Panc1 (cell line): ENCODE measurements around the gene DMBX1. TPM values are rescaled to one million over a fixed set of nuclear protein-coding genes. Genes with fewer than 3 reads are reported as not detected.

ENCODE experiments used
- ATAC-seq: fragments of 200-7000 bp; cut with Tn5 transposase; 2 replicates; pipeline ENCODE4 v1.9.1; 2020; ENCODE audit warnings: mild to moderate bottlenecking, moderate library complexity
- BruUV-seq: library from RNA; stranded (reverse); fragments of 400-500 nt; replicated peaks from 2 replicates; lab custom pipeline; 2021; lab: Mats Ljungman, UMichigan
- CTCF ChIA-PET: fragments of 300-600 bp; sonication (Branson Sonifier 250); formaldehyde crosslinking; loops from one replicate; lab custom pipeline; 2022; ENCODE audit warnings: antibody characterized with exemption; lab: Charles Lee
- POLR2A ChIA-PET: fragments of 300-600 bp; sonication (Branson Sonifier 250); formaldehyde crosslinking; loops from one replicate; lab custom pipeline; 2022; ENCODE audit warnings: antibody characterized with exemption; lab: Charles Lee
- DNase-seq: peaks from one replicate; pipeline ENCODE4 v3.0.0-alpha.2; 2010; ENCODE audit warnings: low read depth, low spot score
- H3K27ac ChIP-seq: 2 replicates; pipeline ENCODE4 v1.5.1; 2011; ENCODE audit warnings: mild to moderate bottlenecking, low read length, inconsistent platforms
- H3K27me3 ChIP-seq: fragments of 200-500 bp; sonication (Bioruptor generic); 2 replicates; pipeline ENCODE4 v1.6.0; 2014; ENCODE audit warnings: low read length, inconsistent platforms; ENCODE audit not compliant: control insufficient read depth, insufficient read depth
- H3K36me3 ChIP-seq: fragments of 200-500 bp; sonication (Bioruptor generic); 2 replicates; pipeline ENCODE4 v1.5.1; 2014; ENCODE audit warnings: inconsistent platforms, mild to moderate bottlenecking, low read length, moderate library complexity; ENCODE audit not compliant: control insufficient read depth, insufficient read depth
- H3K4me1 ChIP-seq: 2 replicates; pipeline ENCODE4 v1.5.1; 2011; ENCODE audit warnings: inconsistent platforms, mild to moderate bottlenecking, low read length, moderate library complexity; ENCODE audit not compliant: control insufficient read depth, insufficient read depth
- H3K4me3 ChIP-seq, 2 experiments: 2 replicates each; pipeline ENCODE4 v1.5.1; 2011 to 2012; ENCODE audit warnings: low read depth in 2 of 2, low read length in 2 of 2, mild to moderate bottlenecking in 2 of 2, inconsistent platforms in 1 of 2, moderate library complexity in 1 of 2
- H3K9me3 ChIP-seq: fragments of 200-500 bp; sonication (Bioruptor generic); 2 replicates; pipeline ENCODE4 v1.5.1; 2014; ENCODE audit warnings: low read depth, mild to moderate bottlenecking, inconsistent platforms, low read length, moderate library complexity; ENCODE audit not compliant: control insufficient read depth, insufficient read depth
- CTCF ChIP-seq: fragments of 450-650 bp; IDR thresholded peaks from 2 replicates; pipeline ENCODE4 v1.5.1; 2017; ENCODE audit warnings: mild to moderate bottlenecking
- POLR2AphosphoS5 ChIP-seq: IDR thresholded peaks from 2 replicates; pipeline ENCODE4 v1.6.1; 2012; ENCODE audit warnings: mild to moderate bottlenecking, low read depth, low read length, moderate library complexity
- REST ChIP-seq, 2 experiments: IDR thresholded peaks; 2 replicates each; pipeline ENCODE4 v1.6.1; 2011 to 2012; ENCODE audit warnings: low read depth in 2 of 2, control low read depth in 1 of 2, low read length in 1 of 2, mild to moderate bottlenecking in 1 of 2, moderate library complexity in 1 of 2; ENCODE audit not compliant: insufficient read depth in 1 of 2
- SIN3A ChIP-seq: IDR thresholded peaks from 2 replicates; pipeline ENCODE4 v1.6.1; 2012; ENCODE audit warnings: low read depth, mild to moderate bottlenecking, low read length, moderate library complexity, borderline replicate concordance; ENCODE audit not compliant: insufficient read depth
- TCF7L2 ChIP-seq: IDR thresholded peaks from 2 replicates; pipeline ENCODE4 v1.6.1; 2011; ENCODE audit warnings: mild to moderate bottlenecking, low read depth, low read length, inconsistent platforms
- in situ Hi-C: cut with HindIII; loops from 2 replicates; pipeline ENCODE4 v1.10.0; 2016; ENCODE audit warnings: low sequenced_read_pairs, low pct_unique_long_range_greater_than_20kb
- intact Hi-C: fragments of 100-400 bp; cut with micrococcal nuclease; formaldehyde crosslinking; loops from one replicate; pipeline ENCODE4 v1.10.0; 2022; ENCODE audit not compliant: unreplicated experiment
- total RNA-seq: library from RNA; stranded (reverse); gene quantifications from one replicate; pipeline ENCODE4 v1.2.1, GENCODE V29; 2021; ENCODE audit not compliant: unreplicated experiment

The DMBX1 gene
- total RNA-seq, 1 experiment from 2014 or later = 0.05 TPM

- no TSS peak for BruUV-seq
- no peak for DNase-seq
- intact Hi-C loops (no loop called here), in situ Hi-C loops (no loop called here)
- peaks cover 5% of the 10 kb centered on the region; the same call in 1 of the 2 replicates for H3K27me3 ChIP-seq
- CTCF ChIA-PET = no interaction called here
- H3K4me3 ChIP-seq = no peak overlapping the region
- TF ChIP-seq POLR2AphosphoS5 (no peak), REST (IDR thresholded peaks at IDR 0.05; ENCODE audit: insufficient read depth in 1 of 2, low read depth in 2 of 2, low read length in 1 of 2) (no peak), CTCF (no peak), SIN3A (no peak), TCF7L2 (no peak)
- no peak for ATAC-seq
- H3K9me3 ChIP-seq = no peaks in the 10 kb centered on the region
- peaks cover 3% of the 10 kb centered on the region; the same call in 1 of the 2 replicates for H3K4me1 ChIP-seq
- POLR2A ChIA-PET = no interaction called here
- H3K27ac ChIP-seq = no peak overlapping the region
- H3K36me3 ChIP-seq = no peaks in the 10 kb centered on the region
These were observed 27.7 kb upstream of the DMBX1 start for GRCh38 chr1:46461809-46462448.

GRCh38 chr1:46464013-46464548, 25.6 kb upstream of the DMBX1 start:
- in situ Hi-C loops (no loop called here), intact Hi-C loops (no loop called here)
- peaks cover 3% of the 10 kb centered on the region; the same call in 1 of the 2 replicates for H3K4me1 ChIP-seq
- no peaks in the 10 kb centered on the region for H3K36me3 ChIP-seq
- ChIA-PET POLR2A (no interaction called here), CTCF (no interaction called here)
- no peak for DNase-seq
- H3K4me3 ChIP-seq = no peak overlapping the region
- H3K27me3 ChIP-seq = peaks cover 5% of the 10 kb centered on the region; the same call in 1 of the 2 replicates
- H3K9me3 ChIP-seq = no peaks in the 10 kb centered on the region
- ATAC-seq = no peak
- no TSS peak for BruUV-seq
- H3K27ac ChIP-seq = no peak overlapping the region
- no peak for TF ChIP-seq REST (IDR thresholded peaks at IDR 0.05; ENCODE audit: insufficient read depth in 1 of 2, low read depth in 2 of 2, low read length in 1 of 2)
- no peak for TF ChIP-seq CTCF
- TF ChIP-seq POLR2AphosphoS5 = no peak
- no peak for TF ChIP-seq TCF7L2
- no peak for TF ChIP-seq SIN3A
